Uterus (tissue), 4 donors: Measurements from ENCODE around the gene SLC22A12. TPM values are rescaled to one million over a fixed set of nuclear protein-coding genes. Genes with fewer than 3 reads are reported as not detected.

ENCODE experiments used
- DNase-seq, 2 donors: peaks; one replicate each; pipeline ENCODE4 v3.0.0-alpha.2; 2019 to 2020
- H3K27ac ChIP-seq, 2 donors: fragments of 200-600 bp; sonication (generic); 1 replicate in 1 of 2; 2 replicates in 1 of 2; pipeline ENCODE4 v1.5.1; 2016 to 2018
- H3K27me3 ChIP-seq, 2 donors: fragments of 200-600 bp; sonication (generic); one replicate each; pipeline ENCODE4 v1.5.1; 2018 to 2019; ENCODE audit warnings: control low read depth in 1 of 2
- H3K36me3 ChIP-seq, 2 donors: fragments of 200-600 bp; sonication (generic); one replicate each; pipeline ENCODE4 v1.5.1; 2019; ENCODE audit warnings: control low read depth in 1 of 2
- H3K4me1 ChIP-seq, 2 donors: fragments of 200-600 bp; sonication (generic); one replicate each; pipeline ENCODE4 v1.5.1; 2018 to 2019; ENCODE audit warnings: control low read depth in 1 of 2
- H3K4me3 ChIP-seq, 2 donors: fragments of 200-600 bp; sonication (generic); 1 replicate in 1 of 2; 2 replicates in 1 of 2; pipeline ENCODE4 v1.5.1; 2018 to 2019; ENCODE audit warnings: mild to moderate bottlenecking in 1 of 2
- H3K9me3 ChIP-seq, 2 donors: fragments of 200-600 bp; sonication (generic); one replicate each; pipeline ENCODE4 v1.5.1; 2019; ENCODE audit warnings: control low read depth in 1 of 2
- POLR2A ChIP-seq, 2 donors: fragments of 450-650 bp; IDR thresholded peaks; one replicate each; pipeline ENCODE4 v1.6.1; 2016; ENCODE audit warnings: antibody characterized with exemption in 2 of 2, mild to moderate bottlenecking in 1 of 2, moderate library complexity in 1 of 2
- intact Hi-C: fragments of 100-400 bp; cut with DNase I; formaldehyde crosslinking; loops from one replicate; pipeline ENCODE4 v1.15.1; 2023; ENCODE audit warnings: low total_unique reads
- total RNA-seq, 4 donors: library from RNA; depleted of rRNA in 3 of 4; stranded (reverse); fragments of >200 nt in 3 of 4; gene quantifications; one replicate each; pipeline versions ENCODE4 v1.1.0 to v1.2.4, GENCODE V29; 2014 to 2023
- TF ChIP-seq, protein P1 (sequence below), 4 experiments: fragments of 200-600 bp in 2 of 4; fragments of 450-650 bp in 2 of 4; sonication (generic) in 2 of 4; IDR thresholded peaks; one replicate each; pipeline ENCODE4 v1.5.1; 2016 to 2019; ENCODE audit warnings: antibody characterized with exemption in 4 of 4, mild to moderate bottlenecking in 2 of 4, moderate library complexity in 1 of 4
- donor health status: DM: yes; HTN: yes; CAD: no.

The SLC22A12 gene
- total RNA-seq, 4 donors from 2014 or later: not detected

DNA sequence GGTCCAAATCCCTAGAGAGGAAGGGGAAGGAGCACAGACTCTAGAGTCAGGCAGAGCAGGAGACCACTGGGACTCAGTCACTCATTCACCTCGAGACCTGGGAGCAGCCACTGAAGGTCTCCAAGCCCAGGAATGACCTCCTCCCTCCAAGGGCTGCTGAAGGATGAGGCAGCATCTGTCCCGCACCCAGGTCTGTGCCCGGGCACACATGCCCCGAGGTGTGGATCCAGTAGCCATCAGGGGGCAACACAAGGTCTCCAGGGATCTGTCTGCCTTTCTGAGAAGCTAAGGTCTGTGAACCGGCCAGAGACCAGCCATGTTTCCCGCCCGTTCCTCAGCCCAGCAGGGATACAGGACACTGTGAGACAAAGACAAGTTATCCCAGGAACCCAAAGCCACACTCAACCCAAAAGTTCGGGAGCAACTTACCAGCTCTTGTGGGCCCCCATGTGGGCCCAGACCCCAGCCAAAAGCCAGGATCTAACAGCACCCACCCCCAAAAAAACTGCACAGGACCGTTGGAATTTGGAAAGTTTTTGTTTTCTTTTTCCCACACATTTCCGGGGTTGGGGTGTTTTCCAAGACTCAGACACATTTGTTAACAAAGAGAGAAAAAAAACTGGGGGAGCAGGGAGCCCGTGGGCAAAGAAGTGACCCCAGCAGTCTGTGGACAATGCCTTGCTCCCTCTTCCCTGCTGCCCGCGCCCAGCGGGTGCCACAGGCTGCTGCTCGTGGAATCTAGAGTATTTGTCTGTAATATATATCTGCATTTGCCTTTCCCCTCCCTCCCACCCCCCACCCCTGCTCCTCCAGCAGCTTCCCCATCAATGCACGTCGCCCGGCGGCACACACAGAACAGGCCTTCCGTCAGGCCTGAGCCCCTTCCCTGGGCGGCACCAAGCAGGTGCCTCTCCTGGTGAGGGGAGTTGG lies 14.9 kb downstream of the SLC22A12 start:
- no peak overlapping the region for H3K27ac ChIP-seq
- intact Hi-C loops: no loop called here
- no peak for DNase-seq

DNA sequence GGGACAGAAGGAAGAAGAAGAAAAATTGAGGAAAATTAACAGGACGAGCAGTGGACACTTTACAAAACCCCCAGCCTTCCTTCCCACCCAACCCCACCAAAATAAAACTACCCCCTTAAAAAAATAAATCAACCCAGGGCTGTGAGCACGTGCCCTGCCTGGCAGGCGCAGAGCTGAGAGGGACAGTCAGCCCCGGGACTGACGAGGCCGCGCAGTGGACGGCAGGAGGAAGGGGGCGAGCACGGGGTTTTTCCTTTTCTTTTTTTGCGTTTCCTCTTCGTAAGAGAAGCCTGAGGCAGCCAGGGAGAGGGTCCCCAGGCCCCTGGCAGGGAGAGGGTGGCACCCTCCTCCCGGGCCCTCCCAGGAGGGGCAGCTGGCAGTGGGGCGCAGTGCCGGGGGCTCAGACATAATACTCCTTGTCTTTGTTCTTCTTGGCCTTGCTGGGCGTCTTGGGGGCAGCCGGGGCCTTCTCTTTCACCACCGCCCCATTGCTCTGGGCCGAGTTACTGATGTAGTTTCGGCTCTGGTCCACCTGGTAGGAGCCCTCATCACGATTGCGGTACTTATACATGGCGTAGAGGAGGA lies 15.9 kb downstream of the SLC22A12 start:
- no peak for DNase-seq
- Histone ChIP-seq H3K4me3 (no peak overlapping the region), H3K4me1 (peaks cover 0 to 3% of the 10 kb centered on the region in 2 donors), H3K9me3 (no peaks in the 10 kb centered on the region), H3K27me3 (no peaks in the 10 kb centered on the region), H3K36me3 (no peaks in the 10 kb centered on the region), H3K27ac (no peak overlapping the region)
- intact Hi-C loops: no loop called here
- TF ChIP-seq POLR2A (IDR thresholded peaks at IDR 0.05): no peak
- TF ChIP-seq, protein P1, sequence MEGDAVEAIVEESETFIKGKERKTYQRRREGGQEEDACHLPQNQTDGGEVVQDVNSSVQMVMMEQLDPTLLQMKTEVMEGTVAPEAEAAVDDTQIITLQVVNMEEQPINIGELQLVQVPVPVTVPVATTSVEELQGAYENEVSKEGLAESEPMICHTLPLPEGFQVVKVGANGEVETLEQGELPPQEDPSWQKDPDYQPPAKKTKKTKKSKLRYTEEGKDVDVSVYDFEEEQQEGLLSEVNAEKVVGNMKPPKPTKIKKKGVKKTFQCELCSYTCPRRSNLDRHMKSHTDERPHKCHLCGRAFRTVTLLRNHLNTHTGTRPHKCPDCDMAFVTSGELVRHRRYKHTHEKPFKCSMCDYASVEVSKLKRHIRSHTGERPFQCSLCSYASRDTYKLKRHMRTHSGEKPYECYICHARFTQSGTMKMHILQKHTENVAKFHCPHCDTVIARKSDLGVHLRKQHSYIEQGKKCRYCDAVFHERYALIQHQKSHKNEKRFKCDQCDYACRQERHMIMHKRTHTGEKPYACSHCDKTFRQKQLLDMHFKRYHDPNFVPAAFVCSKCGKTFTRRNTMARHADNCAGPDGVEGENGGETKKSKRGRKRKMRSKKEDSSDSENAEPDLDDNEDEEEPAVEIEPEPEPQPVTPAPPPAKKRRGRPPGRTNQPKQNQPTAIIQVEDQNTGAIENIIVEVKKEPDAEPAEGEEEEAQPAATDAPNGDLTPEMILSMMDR (IDR thresholded peaks at IDR 0.05): no peak

More for the DNA sequence above, 14.9 kb downstream of the SLC22A12 start:
- Histone ChIP-seq H3K27me3 (no peaks in the 10 kb centered on the region), H3K4me3 (no peak overlapping the region), H3K9me3 (no peaks in the 10 kb centered on the region), H3K4me1 (peaks cover 0 to 3% of the 10 kb centered on the region in 2 donors), H3K36me3 (no peaks in the 10 kb centered on the region)
- no peak for TF ChIP-seq POLR2A (IDR thresholded peaks at IDR 0.05)
- TF ChIP-seq, protein P1 (IDR thresholded peaks at IDR 0.05): no peak

DNA sequence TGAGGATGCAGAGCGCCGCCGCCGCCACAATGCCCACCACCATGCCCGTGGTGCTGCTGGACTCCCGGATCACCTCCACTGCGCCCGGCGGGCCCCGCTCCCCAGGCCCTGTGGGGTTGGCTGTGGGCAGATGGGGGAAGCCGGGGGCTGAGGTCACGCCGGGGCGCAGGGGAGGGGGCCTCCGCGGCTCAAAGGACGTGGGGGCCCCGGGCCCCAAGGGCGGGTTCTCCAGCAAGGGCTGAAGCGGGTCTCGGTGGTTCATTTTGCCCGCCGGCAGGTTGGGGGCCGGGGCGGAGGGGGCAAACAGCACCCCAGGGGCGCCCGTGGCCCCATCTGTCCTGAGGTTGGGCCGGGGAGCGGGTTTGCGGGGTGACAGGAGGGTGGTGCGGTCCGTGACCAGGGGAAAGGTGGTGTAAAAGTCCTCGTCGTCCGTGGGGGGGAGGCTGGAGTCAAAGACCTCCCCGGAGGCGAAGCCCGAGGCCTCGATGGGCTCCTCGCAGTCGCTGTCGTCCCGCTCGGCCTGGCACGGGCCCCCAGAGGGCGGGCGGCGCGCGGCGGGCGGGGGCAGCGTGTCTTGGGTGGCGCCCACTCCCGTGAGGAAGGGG lies 16.5 kb downstream of the SLC22A12 start:
- Histone ChIP-seq H3K4me1 (peaks cover 0 to 3% of the 10 kb centered on the region in 2 donors), H3K9me3 (no peaks in the 10 kb centered on the region), H3K27me3 (no peaks in the 10 kb centered on the region), H3K36me3 (no peaks in the 10 kb centered on the region), H3K27ac (peak overlapping the region; percentile 65 to 71), H3K4me3 (peak overlapping the region; percentile 24 to 25)
- intact Hi-C loops: no loop called here
- DNase-seq: no peak
- TF ChIP-seq, protein P1 (IDR thresholded peaks at IDR 0.05): no peak
- no peak for TF ChIP-seq POLR2A (IDR thresholded peaks at IDR 0.05)

DNA sequence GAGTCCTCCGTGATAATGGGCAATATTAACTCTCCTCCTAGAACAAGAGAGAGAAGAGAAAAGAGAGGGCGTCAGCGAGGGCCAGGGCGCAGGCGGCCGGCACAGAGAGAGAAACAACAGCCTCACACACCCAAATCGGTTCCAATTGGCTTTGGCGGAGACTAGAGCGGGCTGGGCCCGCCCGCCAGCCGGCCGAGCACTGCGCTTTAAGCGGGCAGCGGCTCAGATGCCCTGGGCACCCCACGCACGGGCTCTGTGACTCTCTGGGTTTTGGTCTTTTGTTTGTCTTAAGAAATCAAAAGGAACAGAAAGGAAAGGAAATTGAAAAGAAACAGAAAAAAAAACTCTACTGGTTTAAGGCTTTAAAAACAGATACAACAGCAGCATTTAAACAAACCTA lies 17.0 kb downstream of the SLC22A12 start:
- TF ChIP-seq, protein P1 (IDR thresholded peaks at IDR 0.05): no peak
- no peak for TF ChIP-seq POLR2A (IDR thresholded peaks at IDR 0.05)
- DNase-seq: peak; percentile 41 to 50
- intact Hi-C loops: no loop called here
- peaks cover 0 to 3% of the 10 kb centered on the region in 2 donors for H3K4me1 ChIP-seq
- peak overlapping the region; percentile 24 to 25 for H3K4me3 ChIP-seq
- H3K27me3 ChIP-seq: no peaks in the 10 kb centered on the region
- peak overlapping the region; percentile 65 to 71 for H3K27ac ChIP-seq
- no peaks in the 10 kb centered on the region for H3K9me3 ChIP-seq
- H3K36me3 ChIP-seq: no peaks in the 10 kb centered on the region
